NT2/D1 (cell line): ENCODE data around the gene NR3C2.

Source experiments
- DNase-seq: peaks from one replicate; pipeline ENCODE4 v3.0.0-alpha.2; 2011; ENCODE audit warnings: low read depth, low spot score
- H3K27me3 ChIP-seq: 2 replicates; pipeline ENCODE4 v1.6.0; 2011; ENCODE audit warnings: mild to moderate bottlenecking; ENCODE audit not compliant: insufficient read length, insufficient read depth
- H3K36me3 ChIP-seq: 2 replicates; pipeline ENCODE4 v1.6.1; 2011; ENCODE audit warnings: mild to moderate bottlenecking, low read length, mixed read lengths; ENCODE audit not compliant: insufficient read depth, insufficient read length
- H3K4me1 ChIP-seq: 2 replicates; pipeline ENCODE4 v1.5.1; 2011; ENCODE audit not compliant: insufficient read depth, insufficient read length
- H3K4me3 ChIP-seq: 2 replicates; pipeline ENCODE4 v1.5.1; 2011; ENCODE audit warnings: low read depth; ENCODE audit not compliant: insufficient read length
- H3K9ac ChIP-seq: 2 replicates; pipeline ENCODE4 v1.6.0; 2011; ENCODE audit warnings: low read depth; ENCODE audit not compliant: insufficient read length
- H3K9me3 ChIP-seq: 2 replicates; pipeline ENCODE4 v1.5.1; 2011; ENCODE audit warnings: mild to moderate bottlenecking, low read length; ENCODE audit not compliant: insufficient read depth
- SUZ12 ChIP-seq: IDR thresholded peaks from 2 replicates; pipeline ENCODE4 v1.6.1; 2011; ENCODE audit not compliant: insufficient read length, insufficient read depth; ENCODE audit errors: extremely low read depth
- YY1 ChIP-seq: IDR thresholded peaks from 2 replicates; pipeline ENCODE4 v1.6.1; 2011; ENCODE audit not compliant: insufficient read length, insufficient read depth
- ZNF274 ChIP-seq: IDR thresholded peaks from 2 replicates; pipeline ENCODE4 v1.6.1; 2011; ENCODE audit warnings: mild to moderate bottlenecking, low read depth, low read length

The NR3C2 gene

GRCh38 chr4:148441986-148442831 lies at the start of gene NR3C2:
Gene NR3C2 (minus strand): TSS chr4:148442414.
- no peaks in the 10 kb centered on the region for H3K4me1 ChIP-seq
- peak within 1 kb of the TSS; percentile 77 for H3K9ac ChIP-seq
- H3K36me3 ChIP-seq = no peaks in the 10 kb centered on the region
- TF ChIP-seq SUZ12 = no peak
- no peak for TF ChIP-seq ZNF274
- no peak for TF ChIP-seq YY1
- H3K9me3 ChIP-seq = no peaks in the 10 kb centered on the region
- H3K27me3 ChIP-seq = peaks cover 62% of the 10 kb centered on the region
- DNase-seq = peak; percentile 93
- H3K4me3 ChIP-seq = peak within 1 kb of the TSS; percentile 63

GRCh38 chr4:148487181-148487580 lies 45.0 kb upstream of the NR3C2 start:
- no peak overlapping the region for H3K4me3 ChIP-seq
- H3K27me3 ChIP-seq = no peaks in the 10 kb centered on the region
- H3K4me1 ChIP-seq = no peaks in the 10 kb centered on the region
- no peaks in the 10 kb centered on the region for H3K9me3 ChIP-seq
- DNase-seq = no peak
- no peak overlapping the region for H3K9ac ChIP-seq
- no peaks in the 10 kb centered on the region for H3K36me3 ChIP-seq
- TF ChIP-seq YY1 (no peak), SUZ12 (no peak), ZNF274 (no peak)

- TF ChIP-seq SUZ12 (no peak), ZNF274 (no peak), YY1 (no peak)
- Histone ChIP-seq H3K36me3 (no peaks in the 10 kb centered on the region), H3K4me3 (no peak overlapping the region), H3K9me3 (no peaks in the 10 kb centered on the region), H3K4me1 (no peaks in the 10 kb centered on the region), H3K27me3 (no peaks in the 10 kb centered on the region), H3K9ac (no peak overlapping the region)
- no peak for DNase-seq
Observed at GRCh38 chr4:148481636-148482035, 39.4 kb upstream of the NR3C2 start.

- DNase-seq = peak; percentile 5
- no peak overlapping the region for H3K9ac ChIP-seq
- no peak for TF ChIP-seq YY1
- TF ChIP-seq SUZ12 = no peak
- TF ChIP-seq ZNF274 = no peak
- no peaks in the 10 kb centered on the region for H3K9me3 ChIP-seq
- no peaks in the 10 kb centered on the region for H3K4me1 ChIP-seq
- H3K4me3 ChIP-seq = no peak overlapping the region
- no peaks in the 10 kb centered on the region for H3K36me3 ChIP-seq
- no peaks in the 10 kb centered on the region for H3K27me3 ChIP-seq
Observed at GRCh38 chr4:148477276-148477675, 35.1 kb upstream of the NR3C2 start.

GRCh38 chr4:148469938-148470337 lies 27.7 kb upstream of the NR3C2 start:
- Histone ChIP-seq H3K4me1 (no peaks in the 10 kb centered on the region), H3K4me3 (no peak overlapping the region), H3K9ac (no peak overlapping the region), H3K27me3 (no peaks in the 10 kb centered on the region), H3K36me3 (no peaks in the 10 kb centered on the region), H3K9me3 (no peaks in the 10 kb centered on the region)
- DNase-seq = no peak
- TF ChIP-seq YY1 (no peak), SUZ12 (no peak), ZNF274 (no peak)

GRCh38 chr4:148454835-148455234 lies 12.6 kb upstream of the NR3C2 start:
- no peaks in the 10 kb centered on the region for H3K4me1 ChIP-seq
- no peak overlapping the region for H3K9ac ChIP-seq
- H3K9me3 ChIP-seq = no peaks in the 10 kb centered on the region
- DNase-seq = no peak
- no peaks in the 10 kb centered on the region for H3K27me3 ChIP-seq
- no peaks in the 10 kb centered on the region for H3K36me3 ChIP-seq
- TF ChIP-seq SUZ12 = no peak
- TF ChIP-seq ZNF274 = no peak
- no peak for TF ChIP-seq YY1
- H3K4me3 ChIP-seq = no peak overlapping the region

GRCh38 chr4:148453833-148454232 lies 11.6 kb upstream of the NR3C2 start:
- Histone ChIP-seq H3K4me1 (no peaks in the 10 kb centered on the region), H3K9me3 (no peaks in the 10 kb centered on the region), H3K27me3 (no peaks in the 10 kb centered on the region), H3K36me3 (no peaks in the 10 kb centered on the region), H3K4me3 (no peak overlapping the region), H3K9ac (no peak overlapping the region)
- no peak for DNase-seq
- TF ChIP-seq ZNF274 (no peak), YY1 (no peak), SUZ12 (no peak)
